Mesendoderm (in vitro differentiated cells): ENCODE results near the gene CDC42BPA. TPM values are rescaled to one million over a fixed set of nuclear protein-coding genes. Genes with fewer than 3 reads are reported as not detected.

Experiments
- DNase-seq: peaks from one replicate; pipeline ENCODE4 v3.0.0; 2013
- H2AK5ac ChIP-seq: 2 replicates; pipeline ENCODE4 v1.6.1; 2013; ENCODE audit warnings: low read length, inconsistent platforms
- H2BK120ac ChIP-seq: 2 replicates; pipeline ENCODE4 v1.6.1; 2013; ENCODE audit warnings: low read depth, mild to moderate bottlenecking, low read length, moderate library complexity, mixed read lengths
- H2BK15ac ChIP-seq: replicated peaks from 2 replicates; pipeline ENCODE4 v1.6.1; 2013; ENCODE audit warnings: low read depth, mild to moderate bottlenecking, moderate library complexity
- H2BK5ac ChIP-seq: 2 replicates; pipeline ENCODE4 v1.6.1; 2013; ENCODE audit warnings: low read length, inconsistent platforms
- H3K18ac ChIP-seq: 2 replicates; pipeline ENCODE4 v1.6.1; 2013; ENCODE audit warnings: mild to moderate bottlenecking, low read length, mixed read lengths
- H3K23ac ChIP-seq: one replicate; pipeline ENCODE4 v1.6.1; 2013; ENCODE audit warnings: low read length
- H3K27ac ChIP-seq: 2 replicates; pipeline ENCODE4 v1.5.1; 2013; ENCODE audit warnings: low read depth, mild to moderate bottlenecking, inconsistent platforms, low read length, moderate library complexity
- H3K27me3 ChIP-seq: 2 replicates; pipeline ENCODE4 v1.6.1; 2013; ENCODE audit warnings: low read length, control low read depth, mild to moderate bottlenecking, inconsistent platforms; ENCODE audit not compliant: insufficient read depth, poor library complexity
- H3K36me3 ChIP-seq: 2 replicates; pipeline ENCODE4 v1.6.1; 2013; ENCODE audit warnings: low read length, inconsistent platforms; ENCODE audit not compliant: control insufficient read depth, insufficient read depth
- H3K4ac ChIP-seq: one replicate; pipeline ENCODE4 v1.6.1; 2013; ENCODE audit warnings: low read depth, mild to moderate bottlenecking, low read length, moderate library complexity
- H3K4me1 ChIP-seq: 2 replicates; pipeline ENCODE4 v1.6.1; 2013; ENCODE audit warnings: low read depth, low read length, inconsistent platforms; ENCODE audit not compliant: control insufficient read depth
- H3K4me2 ChIP-seq: 2 replicates; pipeline ENCODE4 v1.6.1; 2013; ENCODE audit warnings: low read length
- H3K4me3 ChIP-seq: 2 replicates; pipeline ENCODE4 v1.5.1; 2013; ENCODE audit warnings: mild to moderate bottlenecking, low read length
- H3K56ac ChIP-seq: one replicate; pipeline ENCODE4 v1.6.1; 2013; ENCODE audit warnings: low read length
- H3K79me1 ChIP-seq: 2 replicates; pipeline ENCODE4 v1.6.1; 2013; ENCODE audit warnings: low read length, inconsistent platforms
- H3K79me2 ChIP-seq: 2 replicates; pipeline ENCODE4 v1.6.1; 2013; ENCODE audit warnings: mild to moderate bottlenecking, low read length; ENCODE audit not compliant: control insufficient read depth, insufficient read depth
- H3K9ac ChIP-seq: 2 replicates; pipeline ENCODE4 v1.6.1; 2013; ENCODE audit warnings: low read length, inconsistent platforms
- H4K5ac ChIP-seq: one replicate; pipeline ENCODE4 v1.6.1; 2013; ENCODE audit warnings: low read length
- H4K8ac ChIP-seq: one replicate; pipeline ENCODE4 v1.6.1; 2013; ENCODE audit warnings: low read depth, mild to moderate bottlenecking, control low read depth, low read length, moderate library complexity
- WGBS: extraction: QIAGEN DNeasy Blood & Tissue Kit; methylation state at CpG from one replicate; pipeline ENCODE4 v1.1.7; 2013; ENCODE audit warnings: low lambda C conversion rate, missing lambda C conversion rate; ENCODE audit not compliant: insufficient coverage; ENCODE audit errors: extremely low coverage; 5-methylcytosine and 5-hydroxymethylcytosine counted together
- small RNA-seq: library from polyadenylated mRNA; stranded (forward); fragments of <200 nt; extraction: miRNeasy Mini kit (QIAGEN cat#:217004); gene quantifications from one replicate; pipeline ENCODE3, GENCODE V24; 2013; ENCODE audit not compliant: insufficient read depth

The CDC42BPA gene

DNA sequence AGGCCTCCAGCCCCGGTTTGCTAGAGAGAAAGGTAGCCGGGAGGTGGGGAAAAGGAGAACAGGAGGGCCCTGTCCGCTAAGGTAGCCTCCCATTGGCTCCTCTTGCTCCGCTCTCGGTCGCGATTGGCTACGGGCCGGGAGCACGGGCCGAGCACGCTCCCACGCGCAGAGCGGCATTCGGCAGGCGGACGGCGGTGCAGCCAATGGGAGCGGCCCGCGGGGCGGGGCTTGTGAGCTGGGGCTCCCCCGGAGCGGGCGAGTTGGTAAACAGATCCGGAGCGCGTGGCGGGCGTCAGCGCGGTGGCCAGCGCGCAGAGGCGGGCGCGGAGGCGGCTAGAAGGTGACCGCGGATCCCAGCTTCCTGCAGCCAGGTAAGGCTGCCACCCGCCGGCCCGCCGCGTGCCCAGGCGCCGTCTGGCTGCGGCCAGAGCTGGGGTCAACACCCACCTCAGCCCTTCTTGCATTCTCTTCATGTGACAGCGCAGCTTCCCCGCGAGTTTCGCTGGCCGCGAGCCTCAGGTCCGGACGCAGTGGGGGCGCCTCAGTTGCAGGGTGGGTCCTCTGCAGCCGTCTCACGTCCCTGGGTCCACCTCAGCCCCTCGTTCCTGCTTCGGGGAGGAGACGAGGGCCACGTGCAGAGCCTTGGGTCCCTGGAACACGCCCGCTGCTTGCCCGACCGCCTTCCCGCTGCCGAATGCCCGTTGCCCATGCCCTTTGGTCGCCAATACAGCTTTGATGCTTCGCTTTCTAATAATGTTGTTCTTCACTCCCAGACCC lies 378.1 kb downstream of the CDC42BPA start, which contains the start of gene COQ8A:
TSS of gene COQ8A (plus strand) at position 266 of the 777 bp plus-strand sequence. CDS start 21,092 bp downstream, outside the sequence.
- H2BK15ac ChIP-seq: no peak within 1 kb of the TSS
- H3K79me1 ChIP-seq: peaks cover 4% of the 10 kb centered on the region
- H3K36me3 ChIP-seq: no peaks in the 10 kb centered on the region
- H2BK5ac ChIP-seq: peak within 1 kb of the TSS; percentile 82
- H3K27me3 ChIP-seq: no peaks in the 10 kb centered on the region
- H2BK120ac ChIP-seq: no peak within 1 kb of the TSS
- H3K4me1 ChIP-seq: peaks cover 9% of the 10 kb centered on the region
- peak within 1 kb of the TSS; percentile 85 for H3K18ac ChIP-seq
- peak within 1 kb of the TSS; percentile 91 for H3K27ac ChIP-seq
- H4K5ac ChIP-seq: no peak within 1 kb of the TSS
- H3K4ac ChIP-seq: peak within 1 kb of the TSS; percentile 70
- no peak within 1 kb of the TSS for H3K23ac ChIP-seq
- no peak within 1 kb of the TSS for H4K8ac ChIP-seq
- H2AK5ac ChIP-seq: no peak within 1 kb of the TSS
- peak within 1 kb of the TSS; percentile 91 for H3K4me2 ChIP-seq
- peak within 1 kb of the TSS; percentile 42 for H3K4me3 ChIP-seq
- peak within 1 kb of the TSS; percentile 96 for H3K56ac ChIP-seq
- no peaks in the 10 kb centered on the region for H3K79me2 ChIP-seq
- WGBS: no CpG with 5 or more reads among the region's 73 CpGs
- DNase-seq: peak; percentile 100
- H3K9ac ChIP-seq: peak within 1 kb of the TSS; percentile 96

Small RNA genes lying within 50 kb of the gene (small RNA-seq; reads per million reads assigned to genes)
- gene AL353689.1: not detected
